Endothelial cell of umbilical vein (primary cell): ENCODE measurements around the gene SLC4A11. TPM values are rescaled to one million over a fixed set of nuclear protein-coding genes. Genes with fewer than 3 reads are reported as not detected.
"Not testable (repeated sequence)": the region's sequence is repeated elsewhere in the genome, so short reads cannot be mapped to it uniquely, and the experiment has no call there.

Source experiments
- BruUV-seq: library from RNA; stranded (reverse); fragments of 400-500 nt; replicated peaks from 2 replicates; lab custom pipeline; 2021; lab: Mats Ljungman, UMichigan
- CTCF ChIA-PET: fragments of 300-600, 350-600 bp; sonication (Branson Sonifier 250); formaldehyde crosslinking; loops from one replicate; lab custom pipeline; 2021; ENCODE audit warnings: antibody characterized with exemption, inconsistent platforms; lab: Charles Lee
- POLR2A ChIA-PET: fragments of 300-600, 350-600 bp; sonication (Branson Sonifier 250); formaldehyde crosslinking; loops from one replicate; lab custom pipeline; 2021; ENCODE audit warnings: antibody characterized with exemption, inconsistent platforms; lab: Charles Lee
- DNase-seq: peaks from one replicate; pipeline ENCODE4 v3.0.0-alpha.2; 2011; ENCODE audit warnings: low read depth, low spot score
- FAIRE-seq: peaks from 2 replicates; lab custom pipeline; 2011; peaks lifted over from hg19 to GRCh38; lab: Jason Lieb, UNC
- H2AFZ ChIP-seq: 2 replicates; pipeline ENCODE4 v1.6.0; 2012; ENCODE audit warnings: low read depth, low read length, control low read depth, inconsistent platforms
- H3K27ac ChIP-seq: 2 replicates; pipeline ENCODE4 v1.5.1; 2011; ENCODE audit warnings: low read depth, mild to moderate bottlenecking, control low read depth, low read length, moderate library complexity; ENCODE audit not compliant: insufficient read depth
- H3K27me3 ChIP-seq, 2 experiments: 2 replicates each; pipeline versions ENCODE4 v1.6.0 to v1.6.1; 2011; ENCODE audit warnings: low read length in 2 of 2, mixed read lengths in 1 of 2; ENCODE audit not compliant: control insufficient read depth in 2 of 2, insufficient read depth in 2 of 2
- H3K36me3 ChIP-seq, 2 experiments: 2 replicates in 1 of 2; 3 replicates in 1 of 2; pipeline ENCODE4 v1.5.1; 2011; ENCODE audit warnings: low read length in 2 of 2, mild to moderate bottlenecking in 1 of 2, moderate library complexity in 1 of 2; ENCODE audit not compliant: control insufficient read depth in 2 of 2, insufficient read depth in 2 of 2; ENCODE audit errors: extremely low read depth in 1 of 2
- H3K4me1 ChIP-seq: 3 replicates; pipeline ENCODE4 v1.5.1; 2011; ENCODE audit warnings: mild to moderate bottlenecking, low read length; ENCODE audit not compliant: control insufficient read depth, insufficient read depth; ENCODE audit errors: extremely low read depth
- H3K4me2 ChIP-seq: 2 replicates; pipeline ENCODE4 v1.6.1; 2011; ENCODE audit warnings: low read length, control low read depth, mixed read lengths; ENCODE audit not compliant: insufficient read depth
- H3K4me3 ChIP-seq, 3 experiments: fragments of 200-600 bp in 1 of 3; sonication (generic), shearing (Covaris generic) in 1 of 3; replicated peaks in 1 of 3; 2 replicates each; pipeline ENCODE4 v1.5.1; 2011 to 2016; ENCODE audit warnings: control low read depth in 3 of 3, low read length in 3 of 3, mild to moderate bottlenecking in 2 of 3, inconsistent platforms in 1 of 3, low read depth in 1 of 3, moderate library complexity in 1 of 3; ENCODE audit not compliant: insufficient read depth in 1 of 3
- H3K79me2 ChIP-seq: 2 replicates; pipeline ENCODE4 v1.6.0; 2012; ENCODE audit warnings: low read length, inconsistent platforms; ENCODE audit not compliant: control insufficient read depth, insufficient read depth
- H3K9ac ChIP-seq: replicated peaks from 2 replicates; pipeline ENCODE3; 2011; ENCODE audit warnings: low read length, control low read depth; ENCODE audit not compliant: insufficient read depth; ENCODE audit errors: extremely low read depth
- H3K9me1 ChIP-seq: replicated peaks from 3 replicates; pipeline ENCODE4 v1.6.0; 2011; ENCODE audit warnings: mild to moderate bottlenecking, low read length; ENCODE audit not compliant: control insufficient read depth, insufficient read depth; ENCODE audit errors: extremely low read depth
- H3K9me3 ChIP-seq: replicated peaks from 2 replicates; pipeline ENCODE4 v1.5.1; 2012; ENCODE audit warnings: low read length, inconsistent platforms; ENCODE audit not compliant: control insufficient read depth, insufficient read depth
- H4K20me1 ChIP-seq: replicated peaks from 2 replicates; pipeline ENCODE3; 2011; ENCODE audit warnings: mild to moderate bottlenecking, low read length; ENCODE audit not compliant: control insufficient read depth, insufficient read depth; ENCODE audit errors: extremely low read depth
- CTCF ChIP-seq, 2 donors: IDR thresholded peaks; 1 replicate in 1 of 2; 2 replicates in 1 of 2; pipeline ENCODE4 v1.5.1; 2011; ENCODE audit warnings: low read length in 2 of 2, mild to moderate bottlenecking in 2 of 2, moderate library complexity in 2 of 2, control low read depth in 1 of 2, inconsistent platforms in 1 of 2, low read depth in 1 of 2; ENCODE audit not compliant: insufficient read depth in 1 of 2; ENCODE audit errors: extremely low read depth in 1 of 2
- EZH2 ChIP-seq: IDR thresholded peaks from 2 replicates; pipeline ENCODE4 v1.6.1; 2012; ENCODE audit warnings: borderline replicate concordance, low read depth, mild to moderate bottlenecking, moderate library complexity, low read length, inconsistent platforms; ENCODE audit not compliant: severe bottlenecking
- GATA2 ChIP-seq: IDR thresholded peaks from 2 replicates; pipeline ENCODE4 v1.7.0; 2011; ENCODE audit warnings: low read depth, mild to moderate bottlenecking, moderate library complexity, mixed read lengths, low read length; ENCODE audit not compliant: insufficient read length, insufficient read depth
- JUN ChIP-seq: IDR thresholded peaks from 2 replicates; pipeline ENCODE4 v1.6.1; 2011; ENCODE audit warnings: borderline replicate concordance, low read depth; ENCODE audit not compliant: insufficient read length, insufficient read depth
- dilution Hi-C: fragments of 300-500 bp; cut with MboI; formaldehyde crosslinking; loops from one replicate; pipeline ENCODE4 v1.15.0; 2019; ENCODE audit warnings: low sequenced_read_pairs; ENCODE audit not compliant: extremely low pct_ligation_motif_present
- intact Hi-C: fragments of 100-400 bp; cut with micrococcal nuclease; formaldehyde crosslinking; loops from one replicate; pipeline ENCODE4 v1.10.0; 2022
- polyA plus RNA-seq, 4 experiments: library from polyadenylated mRNA; depleted of rRNA in 3 of 4; stranded (reverse) in 3 of 4; unstranded in 1 of 4; fragments of >200 nt; gene quantifications; 2 replicates each; pipeline versions ENCODE4 v1.2.1 to v1.2.3, GENCODE V29; 2011 to 2012; ENCODE audit warnings: missing spikeins in 1 of 4
- total RNA-seq: library from RNA; stranded (reverse); gene quantifications from 2 replicates; pipeline ENCODE4 v1.2.3, GENCODE V29; 2021

SLC4A11 gene
- total and polyA plus RNA-seq, 2 donors (not counting 3 experiments of a cell fraction or from before 2014, with no cell fraction given), result 5.7 to 10.2 TPM

GRCh38 chr20:3183896-3184612, 54.9 kb downstream of the SLC4A11 start:
- Histone ChIP-seq H3K79me2 (no peaks in the 10 kb centered on the region), H4K20me1 (no peaks in the 10 kb centered on the region), H3K27ac (no peak overlapping the region), H3K9ac (no peak overlapping the region), H3K9me3 (no peaks in the 10 kb centered on the region), H3K36me3 (no peaks in the 10 kb centered on the region), H2AFZ (no peak overlapping the region), H3K4me2 (no peak overlapping the region), H3K4me1 (peaks cover 3% of the 10 kb centered on the region), H3K9me1 (no peaks in the 10 kb centered on the region), H3K27me3 (no peaks in the 10 kb centered on the region), H3K4me3 (no peak overlapping the region)
- no TSS peak for BruUV-seq
- intact Hi-C loops (no loop called here), dilution Hi-C loops (no loop called here)
- CTCF ChIA-PET, result interaction anchor here (0.6 to 0.9 kb wide), 2 partner anchors 9 to 130 kb away, joined by 3 read pairs; no protein-coding TSS in a partner anchor
- POLR2A ChIA-PET, result interaction anchor here (0.7 kb wide), 1 partner anchor 36 kb away, joined by 8 read pairs; no protein-coding TSS in a partner anchor
- FAIRE-seq (no peak), DNase-seq (no peak)
- TF ChIP-seq EZH2 (no peak), GATA2 (no peak), CTCF (IDR thresholded peaks at IDR 0.05; ENCODE audit: extremely low read depth in 1 of 2, insufficient read depth in 1 of 2, low read depth in 1 of 2, low read length in 2 of 2) (no peak), JUN (no peak)

- H3K9ac ChIP-seq, H2AFZ ChIP-seq, CTCF ChIA-PET, FAIRE-seq, H3K9me1 ChIP-seq, H3K79me2 ChIP-seq, H3K9me3 ChIP-seq, H3K4me2 ChIP-seq, BruUV-seq, H3K36me3 ChIP-seq, intact Hi-C loops, dilution Hi-C loops, POLR2A ChIA-PET, DNase-seq, H3K4me3 ChIP-seq, H3K4me1 ChIP-seq, H3K27me3 ChIP-seq, H3K27ac ChIP-seq, H4K20me1 ChIP-seq: not testable (repeated sequence)
Measured at GRCh38 chr20:3182429-3182828, 56.6 kb downstream of the SLC4A11 start.
